Endothelial cell of umbilical vein (primary cell): ENCODE data around the gene NLRP6. TPM values are rescaled to one million over a fixed set of nuclear protein-coding genes. Genes with fewer than 3 reads are reported as not detected.

Source experiments
- BruUV-seq: library from RNA; stranded (reverse); fragments of 400-500 nt; replicated peaks from 2 replicates; lab custom pipeline; 2021; lab: Mats Ljungman, UMichigan
- CTCF ChIA-PET: fragments of 300-600, 350-600 bp; sonication (Branson Sonifier 250); formaldehyde crosslinking; loops from one replicate; lab custom pipeline; 2021; ENCODE audit warnings: antibody characterized with exemption, inconsistent platforms; lab: Charles Lee
- POLR2A ChIA-PET: fragments of 300-600, 350-600 bp; sonication (Branson Sonifier 250); formaldehyde crosslinking; loops from one replicate; lab custom pipeline; 2021; ENCODE audit warnings: antibody characterized with exemption, inconsistent platforms; lab: Charles Lee
- DNase-seq: peaks from one replicate; pipeline ENCODE4 v3.0.0-alpha.2; 2011; ENCODE audit warnings: low read depth, low spot score
- FAIRE-seq: peaks from 2 replicates; lab custom pipeline; 2011; peaks lifted over from hg19 to GRCh38; lab: Jason Lieb, UNC
- H2AFZ ChIP-seq: 2 replicates; pipeline ENCODE4 v1.6.0; 2012; ENCODE audit warnings: low read depth, low read length, control low read depth, inconsistent platforms
- H3K27ac ChIP-seq: 2 replicates; pipeline ENCODE4 v1.5.1; 2011; ENCODE audit warnings: low read depth, mild to moderate bottlenecking, control low read depth, low read length, moderate library complexity; ENCODE audit not compliant: insufficient read depth
- H3K27me3 ChIP-seq, 2 experiments: 2 replicates each; pipeline versions ENCODE4 v1.6.0 to v1.6.1; 2011; ENCODE audit warnings: low read length in 2 of 2, mixed read lengths in 1 of 2; ENCODE audit not compliant: control insufficient read depth in 2 of 2, insufficient read depth in 2 of 2
- H3K36me3 ChIP-seq, 2 experiments: 2 replicates in 1 of 2; 3 replicates in 1 of 2; pipeline ENCODE4 v1.5.1; 2011; ENCODE audit warnings: low read length in 2 of 2, mild to moderate bottlenecking in 1 of 2, moderate library complexity in 1 of 2; ENCODE audit not compliant: control insufficient read depth in 2 of 2, insufficient read depth in 2 of 2; ENCODE audit errors: extremely low read depth in 1 of 2
- H3K4me1 ChIP-seq: 3 replicates; pipeline ENCODE4 v1.5.1; 2011; ENCODE audit warnings: mild to moderate bottlenecking, low read length; ENCODE audit not compliant: control insufficient read depth, insufficient read depth; ENCODE audit errors: extremely low read depth
- H3K4me2 ChIP-seq: 2 replicates; pipeline ENCODE4 v1.6.1; 2011; ENCODE audit warnings: low read length, control low read depth, mixed read lengths; ENCODE audit not compliant: insufficient read depth
- H3K4me3 ChIP-seq, 3 experiments: fragments of 200-600 bp in 1 of 3; sonication (generic), shearing (Covaris generic) in 1 of 3; replicated peaks in 1 of 3; 2 replicates each; pipeline ENCODE4 v1.5.1; 2011 to 2016; ENCODE audit warnings: control low read depth in 3 of 3, low read length in 3 of 3, mild to moderate bottlenecking in 2 of 3, inconsistent platforms in 1 of 3, low read depth in 1 of 3, moderate library complexity in 1 of 3; ENCODE audit not compliant: insufficient read depth in 1 of 3
- H3K79me2 ChIP-seq: 2 replicates; pipeline ENCODE4 v1.6.0; 2012; ENCODE audit warnings: low read length, inconsistent platforms; ENCODE audit not compliant: control insufficient read depth, insufficient read depth
- H3K9ac ChIP-seq: replicated peaks from 2 replicates; pipeline ENCODE3; 2011; ENCODE audit warnings: low read length, control low read depth; ENCODE audit not compliant: insufficient read depth; ENCODE audit errors: extremely low read depth
- H3K9me1 ChIP-seq: replicated peaks from 3 replicates; pipeline ENCODE4 v1.6.0; 2011; ENCODE audit warnings: mild to moderate bottlenecking, low read length; ENCODE audit not compliant: control insufficient read depth, insufficient read depth; ENCODE audit errors: extremely low read depth
- H3K9me3 ChIP-seq: replicated peaks from 2 replicates; pipeline ENCODE4 v1.5.1; 2012; ENCODE audit warnings: low read length, inconsistent platforms; ENCODE audit not compliant: control insufficient read depth, insufficient read depth
- H4K20me1 ChIP-seq: replicated peaks from 2 replicates; pipeline ENCODE3; 2011; ENCODE audit warnings: mild to moderate bottlenecking, low read length; ENCODE audit not compliant: control insufficient read depth, insufficient read depth; ENCODE audit errors: extremely low read depth
- EZH2 ChIP-seq: IDR thresholded peaks from 2 replicates; pipeline ENCODE4 v1.6.1; 2012; ENCODE audit warnings: borderline replicate concordance, low read depth, mild to moderate bottlenecking, moderate library complexity, low read length, inconsistent platforms; ENCODE audit not compliant: severe bottlenecking
- FOS ChIP-seq: IDR thresholded peaks from 2 replicates; pipeline ENCODE4 v1.6.1; 2011; ENCODE audit warnings: mild to moderate bottlenecking, low read length, moderate library complexity, borderline replicate concordance; ENCODE audit not compliant: insufficient read depth
- GATA2 ChIP-seq: IDR thresholded peaks from 2 replicates; pipeline ENCODE4 v1.7.0; 2011; ENCODE audit warnings: low read depth, mild to moderate bottlenecking, moderate library complexity, mixed read lengths, low read length; ENCODE audit not compliant: insufficient read length, insufficient read depth
- JUN ChIP-seq: IDR thresholded peaks from 2 replicates; pipeline ENCODE4 v1.6.1; 2011; ENCODE audit warnings: borderline replicate concordance, low read depth; ENCODE audit not compliant: insufficient read length, insufficient read depth
- MYC ChIP-seq: IDR thresholded peaks from one replicate; pipeline ENCODE4 v1.6.1; 2011; ENCODE audit warnings: mild to moderate bottlenecking, low read depth, low read length
- POLR2A ChIP-seq: IDR thresholded peaks from 2 replicates; pipeline ENCODE4 v1.6.1; 2012; ENCODE audit warnings: low read depth, mild to moderate bottlenecking, control low read depth, low read length
- POLR2AphosphoS5 ChIP-seq: IDR thresholded peaks from 2 replicates; pipeline ENCODE4 v1.6.1; 2012; ENCODE audit warnings: low read depth, mild to moderate bottlenecking, control low read depth, low read length, moderate library complexity; ENCODE audit not compliant: insufficient read depth
- dilution Hi-C: fragments of 300-500 bp; cut with MboI; formaldehyde crosslinking; loops from one replicate; pipeline ENCODE4 v1.15.0; 2019; ENCODE audit warnings: low sequenced_read_pairs; ENCODE audit not compliant: extremely low pct_ligation_motif_present
- intact Hi-C: fragments of 100-400 bp; cut with micrococcal nuclease; formaldehyde crosslinking; loops from one replicate; pipeline ENCODE4 v1.10.0; 2022
- polyA plus RNA-seq, 4 experiments: library from polyadenylated mRNA; depleted of rRNA in 3 of 4; stranded (reverse) in 3 of 4; unstranded in 1 of 4; fragments of >200 nt; gene quantifications; 2 replicates each; pipeline versions ENCODE4 v1.2.1 to v1.2.3, GENCODE V29; 2011 to 2012; ENCODE audit warnings: missing spikeins in 1 of 4
- total RNA-seq: library from RNA; stranded (reverse); gene quantifications from 2 replicates; pipeline ENCODE4 v1.2.3, GENCODE V29; 2021
- TF ChIP-seq, protein P1 (sequence below): IDR thresholded peaks from 2 replicates; pipeline ENCODE4 v1.6.1; 2011; ENCODE audit not compliant: insufficient read depth, insufficient read length
- TF ChIP-seq, protein P2 (sequence below), 2 donors: IDR thresholded peaks; 1 replicate in 1 of 2; 2 replicates in 1 of 2; pipeline ENCODE4 v1.5.1; 2011; ENCODE audit warnings: low read length in 2 of 2, mild to moderate bottlenecking in 2 of 2, moderate library complexity in 2 of 2, control low read depth in 1 of 2, inconsistent platforms in 1 of 2, low read depth in 1 of 2; ENCODE audit not compliant: insufficient read depth in 1 of 2; ENCODE audit errors: extremely low read depth in 1 of 2

NLRP6 gene
- total and polyA plus RNA-seq, 2 donors (not counting 3 experiments of a cell fraction or from before 2014, with no cell fraction given), result not detected

DNA sequence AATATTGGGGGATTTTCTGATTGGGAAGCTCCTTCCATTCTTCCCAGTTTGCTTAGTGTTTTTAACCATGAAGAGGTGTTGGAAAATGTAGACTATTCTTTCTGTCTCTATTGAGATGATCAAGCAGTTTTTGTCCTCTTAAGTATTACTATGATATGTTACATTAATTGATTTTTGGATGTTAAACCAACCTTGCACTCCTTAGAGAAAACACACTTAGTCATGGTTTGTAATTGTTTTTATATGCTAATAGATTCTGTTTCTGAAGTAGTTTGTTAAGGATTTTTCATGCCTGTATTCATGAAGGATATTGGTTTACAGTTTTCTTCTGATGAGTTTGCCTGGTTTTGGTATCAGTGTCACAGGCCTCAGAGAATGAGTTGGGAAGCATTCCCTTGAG lies 2.0 kb upstream of the NLRP6 start:
- Histone ChIP-seq H2AFZ (no peak overlapping the region), H3K27me3 (peaks cover 36 to 57% of the 10 kb centered on the region in 2 experiments), H3K9ac (no peak overlapping the region), H4K20me1 (no peaks in the 10 kb centered on the region), H3K4me3 (no peak overlapping the region), H3K79me2 (no peaks in the 10 kb centered on the region), H3K9me3 (no peaks in the 10 kb centered on the region), H3K36me3 (no peaks in the 10 kb centered on the region), H3K27ac (no peak overlapping the region), H3K4me1 (no peaks in the 10 kb centered on the region), H3K4me2 (no peak overlapping the region), H3K9me1 (no peaks in the 10 kb centered on the region)
- TF ChIP-seq JUN (no peak), FOS (no peak), MYC (no peak), POLR2AphosphoS5 (no peak), EZH2 (no peak), GATA2 (no peak), POLR2A (no peak)
- TF ChIP-seq, protein P1, sequence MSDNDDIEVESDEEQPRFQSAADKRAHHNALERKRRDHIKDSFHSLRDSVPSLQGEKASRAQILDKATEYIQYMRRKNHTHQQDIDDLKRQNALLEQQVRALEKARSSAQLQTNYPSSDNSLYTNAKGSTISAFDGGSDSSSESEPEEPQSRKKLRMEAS, result no peak
- TF ChIP-seq, protein P2, sequence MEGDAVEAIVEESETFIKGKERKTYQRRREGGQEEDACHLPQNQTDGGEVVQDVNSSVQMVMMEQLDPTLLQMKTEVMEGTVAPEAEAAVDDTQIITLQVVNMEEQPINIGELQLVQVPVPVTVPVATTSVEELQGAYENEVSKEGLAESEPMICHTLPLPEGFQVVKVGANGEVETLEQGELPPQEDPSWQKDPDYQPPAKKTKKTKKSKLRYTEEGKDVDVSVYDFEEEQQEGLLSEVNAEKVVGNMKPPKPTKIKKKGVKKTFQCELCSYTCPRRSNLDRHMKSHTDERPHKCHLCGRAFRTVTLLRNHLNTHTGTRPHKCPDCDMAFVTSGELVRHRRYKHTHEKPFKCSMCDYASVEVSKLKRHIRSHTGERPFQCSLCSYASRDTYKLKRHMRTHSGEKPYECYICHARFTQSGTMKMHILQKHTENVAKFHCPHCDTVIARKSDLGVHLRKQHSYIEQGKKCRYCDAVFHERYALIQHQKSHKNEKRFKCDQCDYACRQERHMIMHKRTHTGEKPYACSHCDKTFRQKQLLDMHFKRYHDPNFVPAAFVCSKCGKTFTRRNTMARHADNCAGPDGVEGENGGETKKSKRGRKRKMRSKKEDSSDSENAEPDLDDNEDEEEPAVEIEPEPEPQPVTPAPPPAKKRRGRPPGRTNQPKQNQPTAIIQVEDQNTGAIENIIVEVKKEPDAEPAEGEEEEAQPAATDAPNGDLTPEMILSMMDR (IDR thresholded peaks at IDR 0.05; ENCODE audit: extremely low read depth in 1 of 2, insufficient read depth in 1 of 2, low read depth in 1 of 2, low read length in 2 of 2), result no peak
- BruUV-seq, result no TSS peak
- intact Hi-C loops (no loop called here), dilution Hi-C loops (no loop called here)
- no peak for DNase-seq
- FAIRE-seq, result no peak
- ChIA-PET POLR2A (no interaction called here), CTCF (interaction anchor here (1.8 kb wide), 1 partner anchor 25 kb away, joined by 12 read pairs; no protein-coding TSS in a partner anchor)
